Small intestine (tissue), 7 donors: Measurements from ENCODE around the gene RAB13. TPM values are rescaled to one million over a fixed set of nuclear protein-coding genes. Genes with fewer than 3 reads are reported as not detected.

Source experiments
- DNase-seq, 2 donors: peaks; one replicate each; pipeline versions ENCODE4 v3.0.0 to v3.0.0-alpha.2; 2013
- FAIRE-seq: peaks from 2 replicates; lab custom pipeline; 2012; peaks lifted over from hg19 to GRCh38; lab: Jason Lieb, UNC
- H3K27ac ChIP-seq, 3 donors: one replicate each; pipeline ENCODE4 v1.5.1; 2013; ENCODE audit warnings: low read length in 2 of 3, mild to moderate bottlenecking in 2 of 3, control low read depth in 1 of 3, inconsistent platforms in 1 of 3, low read depth in 1 of 3, moderate library complexity in 1 of 3
- H3K27me3 ChIP-seq, 3 donors: one replicate each; pipeline ENCODE4 v1.6.1; 2013; ENCODE audit warnings: low read length in 3 of 3, inconsistent platforms in 1 of 3; ENCODE audit not compliant: control insufficient read depth in 3 of 3, insufficient read depth in 3 of 3
- H3K36me3 ChIP-seq, 3 donors: one replicate each; pipeline ENCODE4 v1.6.1; 2013; ENCODE audit warnings: low read length in 3 of 3, inconsistent platforms in 1 of 3, low read depth in 1 of 3, mild to moderate bottlenecking in 1 of 3, moderate library complexity in 1 of 3; ENCODE audit not compliant: control insufficient read depth in 3 of 3, insufficient read depth in 2 of 3
- H3K4me1 ChIP-seq, 3 donors: one replicate each; pipeline ENCODE4 v1.6.1; 2013; ENCODE audit warnings: low read length in 2 of 3, inconsistent platforms in 1 of 3, low read depth in 1 of 3, mild to moderate bottlenecking in 1 of 3, moderate library complexity in 1 of 3; ENCODE audit not compliant: control insufficient read depth in 3 of 3, insufficient read depth in 2 of 3
- H3K4me3 ChIP-seq, 3 donors: one replicate each; pipeline ENCODE4 v1.5.1; 2013; ENCODE audit warnings: low read length in 3 of 3, control low read depth in 1 of 3, inconsistent platforms in 1 of 3, low read depth in 1 of 3, mild to moderate bottlenecking in 1 of 3, moderate library complexity in 1 of 3
- H3K9me3 ChIP-seq, 2 donors: one replicate each; pipeline ENCODE4 v1.6.1; 2013; ENCODE audit warnings: low read depth in 1 of 2, low read length in 1 of 2; ENCODE audit not compliant: control insufficient read depth in 2 of 2, insufficient read depth in 1 of 2
- WGBS, 3 donors: extraction: QIAGEN DNeasy Blood & Tissue Kit; methylation state at CpG; one replicate each; pipeline ENCODE4 v1.1.7; 2013; 5-methylcytosine and 5-hydroxymethylcytosine counted together
- polyA plus RNA-seq, 4 donors: library from polyadenylated mRNA; stranded (reverse) in 3 of 4; unstranded in 1 of 4; fragments of 200-250 nt in 3 of 4; fragments of 120-200 nt in 1 of 4; gene quantifications; one replicate each; pipeline versions ENCODE4 v1.2.1 to v1.2.3, GENCODE V29; 2013
- donor health status: healthy with polysubstance abuse.
- donor health status: control.
- donor health status: control.
- donor health status: Bipolar disorder and iron deficiency.
- donor health status: healthy.

RAB13 gene
- polyA plus RNA-seq, 4 donors = 117 to 179 (median 136) TPM

- H3K9me3 ChIP-seq = no peaks in the 10 kb centered on the region
- H3K36me3 ChIP-seq = peaks cover 4 to 72% (median 15%) of the 10 kb centered on the region in 3 donors
- peaks cover 0 to 7% (median 0%) of the 10 kb centered on the region in 3 donors for H3K4me1 ChIP-seq
- no peak overlapping the region for H3K4me3 ChIP-seq
- 93 to 94% (median 94%) methylated on average over 29 to 34 of the region's 34 CpGs for WGBS, 3 donors
- no peak overlapping the region for H3K27ac ChIP-seq
- H3K27me3 ChIP-seq = no peaks in the 10 kb centered on the region
- FAIRE-seq (no peak), DNase-seq (no peak)
Measured at GRCh38 chr1:153941826-153942725, 44.1 kb downstream of the RAB13 start.

- Histone ChIP-seq H3K27ac (no peak overlapping the region), H3K9me3 (no peaks in the 10 kb centered on the region), H3K4me3 (no peak overlapping the region), H3K4me1 (peaks cover 0 to 7% (median 0%) of the 10 kb centered on the region in 3 donors), H3K27me3 (no peaks in the 10 kb centered on the region), H3K36me3 (peaks cover 6 to 81% (median 20%) of the 10 kb centered on the region in 3 donors)
- FAIRE-seq (no peak), DNase-seq (no peak)
- 89 to 94% (median 92%) methylated on average over 8 of the region's 8 CpGs for WGBS, 3 donors
Measured at GRCh38 chr1:153940756-153941155, 45.4 kb downstream of the RAB13 start.

GRCh38 chr1:153939476-153939875, 46.7 kb downstream of the RAB13 start:
- H3K4me3 ChIP-seq = no peak overlapping the region
- no peak for FAIRE-seq
- WGBS, 3 donors = 96 to 97% (median 96%) methylated on average over 12 of the region's 12 CpGs
- H3K9me3 ChIP-seq = no peaks in the 10 kb centered on the region
- peaks cover 9 to 87% (median 25%) of the 10 kb centered on the region in 3 donors for H3K36me3 ChIP-seq
- no peaks in the 10 kb centered on the region for H3K4me1 ChIP-seq
- H3K27me3 ChIP-seq = no peaks in the 10 kb centered on the region
- H3K27ac ChIP-seq = no peak overlapping the region
- DNase-seq = no peak

GRCh38 chr1:153938996-153939395, 47.1 kb downstream of the RAB13 start:
- no peak for DNase-seq
- no peaks in the 10 kb centered on the region for H3K27me3 ChIP-seq
- no peak for FAIRE-seq
- no peak overlapping the region for H3K27ac ChIP-seq
- 96 to 98% (median 97%) methylated on average over 3 of the region's 3 CpGs for WGBS, 3 donors
- H3K36me3 ChIP-seq = peaks cover 9 to 88% (median 28%) of the 10 kb centered on the region in 3 donors
- H3K9me3 ChIP-seq = no peaks in the 10 kb centered on the region
- no peaks in the 10 kb centered on the region for H3K4me1 ChIP-seq
- no peak overlapping the region for H3K4me3 ChIP-seq

- H3K27me3 ChIP-seq = no peaks in the 10 kb centered on the region
- H3K4me1 ChIP-seq = no peaks in the 10 kb centered on the region
- FAIRE-seq = no peak
- H3K9me3 ChIP-seq = no peaks in the 10 kb centered on the region
- no peak overlapping the region for H3K4me3 ChIP-seq
- no peak for DNase-seq
- WGBS, 3 donors = 97 to 98% (median 98%) methylated on average over 10 of the region's 10 CpGs
- no peak overlapping the region for H3K27ac ChIP-seq
- H3K36me3 ChIP-seq = peaks cover 17 to 91% (median 37%) of the 10 kb centered on the region in 3 donors
Measured at GRCh38 chr1:153937331-153937730, 48.8 kb downstream of the RAB13 start.

GRCh38 chr1:153936011-153936802, 49.9 kb downstream of the RAB13 start:
- WGBS, 3 donors = 96 to 98% (median 97%) methylated on average over 12 of the region's 12 CpGs
- Histone ChIP-seq H3K4me3 (no peak overlapping the region), H3K27me3 (no peaks in the 10 kb centered on the region), H3K4me1 (no peaks in the 10 kb centered on the region), H3K9me3 (no peaks in the 10 kb centered on the region), H3K27ac (no peak overlapping the region), H3K36me3 (peaks cover 20 to 86% (median 37%) of the 10 kb centered on the region in 3 donors)
- FAIRE-seq (no peak), DNase-seq (no peak)

- Histone ChIP-seq H3K9me3 (no peaks in the 10 kb centered on the region), H3K4me1 (no peaks in the 10 kb centered on the region), H3K36me3 (peaks cover 20 to 83% (median 25%) of the 10 kb centered on the region in 3 donors), H3K4me3 (no peak overlapping the region), H3K27ac (no peak overlapping the region), H3K27me3 (no peaks in the 10 kb centered on the region)
- WGBS, 3 donors = 93 to 97% (median 96%) methylated on average over 9 of the region's 9 CpGs
- DNase-seq (no peak), FAIRE-seq (no peak)
Measured at GRCh38 chr1:153934746-153935145, 51.4 kb downstream of the RAB13 start.

GRCh38 chr1:153933955-153934354, 52.2 kb downstream of the RAB13 start:
- DNase-seq (no peak), FAIRE-seq (no peak)
- Histone ChIP-seq H3K9me3 (no peaks in the 10 kb centered on the region), H3K27ac (no peak overlapping the region), H3K4me3 (no peak overlapping the region), H3K4me1 (no peaks in the 10 kb centered on the region), H3K36me3 (peaks cover 16 to 83% (median 25%) of the 10 kb centered on the region in 3 donors), H3K27me3 (no peaks in the 10 kb centered on the region)
- WGBS, 3 donors = 91 to 100% (median 96%) methylated on average over 11 of the region's 11 CpGs
